Endothelial cell (in vitro differentiated cells): ENCODE data around the gene BHLHE23. TPM values are rescaled to one million over a fixed set of nuclear protein-coding genes. Genes with fewer than 3 reads are reported as not detected.

Source experiments
- DNase-seq: peaks from one replicate; pipeline ENCODE4 v3.0.0; 2021; ENCODE audit warnings: low spot score
- H3K27ac Mint-ChIP-seq: one replicate; pipeline ENCODE4 v1.8.0; 2021; ENCODE audit warnings: mixed read lengths, inconsistent platforms; ENCODE audit not compliant: unreplicated experiment
- H3K27me3 Mint-ChIP-seq: one replicate; pipeline ENCODE4 v1.8.0; 2021; ENCODE audit warnings: mild to moderate bottlenecking, moderate library complexity, mixed read lengths, inconsistent platforms; ENCODE audit not compliant: unreplicated experiment
- H3K36me3 Mint-ChIP-seq: one replicate; pipeline ENCODE4 v1.8.0; 2021; ENCODE audit warnings: mild to moderate bottlenecking, low read depth, mixed read lengths, inconsistent platforms; ENCODE audit not compliant: unreplicated experiment
- H3K4me1 Mint-ChIP-seq: one replicate; pipeline ENCODE4 v1.8.0; 2021; ENCODE audit warnings: mild to moderate bottlenecking, mixed read lengths, inconsistent platforms; ENCODE audit not compliant: unreplicated experiment
- H3K4me3 Mint-ChIP-seq: one replicate; pipeline ENCODE4 v1.8.0; 2021; ENCODE audit warnings: mild to moderate bottlenecking, mixed read lengths, inconsistent platforms; ENCODE audit not compliant: unreplicated experiment
- H3K9me3 Mint-ChIP-seq: one replicate; pipeline ENCODE4 v1.8.0; 2021; ENCODE audit warnings: mixed read lengths, inconsistent platforms; ENCODE audit not compliant: unreplicated experiment
- total RNA-seq: library from RNA; stranded (reverse); fragmentation: NEBNext Ultra II Directional; extraction: Animal tissue kit (Norgen Biotek cat#: 25700); gene quantifications from one replicate; pipeline ENCODE4 v1.2.1, GENCODE V29; 2021; ENCODE audit not compliant: unreplicated experiment
- TF ChIP-seq, protein P1 (sequence below): fragments of 200-600 bp; sonication (generic); IDR thresholded peaks from one replicate; pipeline ENCODE4 v1.5.0; 2021; ENCODE audit warnings: antibody characterized with exemption; ENCODE audit not compliant: unreplicated experiment

The BHLHE23 gene
- total RNA-seq, 1 donor from 2014 or later: not detected

- no peak overlapping the region for H3K4me3 Mint-ChIP-seq
- H3K27ac Mint-ChIP-seq: no peak overlapping the region
- TF ChIP-seq, protein P1, sequence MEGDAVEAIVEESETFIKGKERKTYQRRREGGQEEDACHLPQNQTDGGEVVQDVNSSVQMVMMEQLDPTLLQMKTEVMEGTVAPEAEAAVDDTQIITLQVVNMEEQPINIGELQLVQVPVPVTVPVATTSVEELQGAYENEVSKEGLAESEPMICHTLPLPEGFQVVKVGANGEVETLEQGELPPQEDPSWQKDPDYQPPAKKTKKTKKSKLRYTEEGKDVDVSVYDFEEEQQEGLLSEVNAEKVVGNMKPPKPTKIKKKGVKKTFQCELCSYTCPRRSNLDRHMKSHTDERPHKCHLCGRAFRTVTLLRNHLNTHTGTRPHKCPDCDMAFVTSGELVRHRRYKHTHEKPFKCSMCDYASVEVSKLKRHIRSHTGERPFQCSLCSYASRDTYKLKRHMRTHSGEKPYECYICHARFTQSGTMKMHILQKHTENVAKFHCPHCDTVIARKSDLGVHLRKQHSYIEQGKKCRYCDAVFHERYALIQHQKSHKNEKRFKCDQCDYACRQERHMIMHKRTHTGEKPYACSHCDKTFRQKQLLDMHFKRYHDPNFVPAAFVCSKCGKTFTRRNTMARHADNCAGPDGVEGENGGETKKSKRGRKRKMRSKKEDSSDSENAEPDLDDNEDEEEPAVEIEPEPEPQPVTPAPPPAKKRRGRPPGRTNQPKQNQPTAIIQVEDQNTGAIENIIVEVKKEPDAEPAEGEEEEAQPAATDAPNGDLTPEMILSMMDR: no peak
- no peaks in the 10 kb centered on the region for H3K4me1 Mint-ChIP-seq
- no peaks in the 10 kb centered on the region for H3K9me3 Mint-ChIP-seq
- peaks cover 3% of the 10 kb centered on the region for H3K36me3 Mint-ChIP-seq
- H3K27me3 Mint-ChIP-seq: peaks cover 13% of the 10 kb centered on the region
- no peak for DNase-seq
Measured at GRCh38 chr20:63000958-63001357, 5.8 kb downstream of the BHLHE23 start.

GRCh38 chr20:63000036-63000435 is 6.7 kb downstream of the BHLHE23 start:
- Mint-ChIP-seq H3K27me3 (peaks cover 15% of the 10 kb centered on the region), H3K9me3 (no peaks in the 10 kb centered on the region), H3K4me3 (no peak overlapping the region), H3K4me1 (no peaks in the 10 kb centered on the region), H3K36me3 (peaks cover 3% of the 10 kb centered on the region), H3K27ac (no peak overlapping the region)
- TF ChIP-seq, protein P1: no peak
- no peak for DNase-seq

DNA sequence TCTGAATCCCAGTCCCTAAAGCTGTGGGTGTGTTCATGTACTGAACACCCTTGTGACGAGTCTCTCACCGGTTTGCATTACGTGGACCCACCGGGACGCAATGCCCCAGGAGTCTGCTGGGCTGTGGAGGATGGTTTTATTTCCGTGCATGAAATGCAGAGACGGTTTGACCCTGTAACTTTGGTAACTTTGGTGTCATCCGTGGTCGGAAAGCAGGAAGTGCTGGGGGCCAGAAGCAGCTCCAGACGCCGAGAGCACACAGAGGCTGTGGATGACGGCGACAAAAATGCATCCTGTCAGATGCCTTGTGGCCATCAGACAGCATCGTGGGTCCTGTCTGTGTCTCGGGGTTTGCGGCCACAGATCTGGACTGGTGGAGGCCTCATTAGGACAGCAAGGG is 7.2 kb downstream of the BHLHE23 start:
- no peaks in the 10 kb centered on the region for H3K9me3 Mint-ChIP-seq

GRCh38 chr20:62998449-62998848 is 8.3 kb downstream of the BHLHE23 start:
- H3K36me3 Mint-ChIP-seq: no peaks in the 10 kb centered on the region
- no peak overlapping the region for H3K27ac Mint-ChIP-seq
- peaks cover 15% of the 10 kb centered on the region for H3K27me3 Mint-ChIP-seq
- TF ChIP-seq, protein P1: no peak
- H3K9me3 Mint-ChIP-seq: no peaks in the 10 kb centered on the region
- H3K4me1 Mint-ChIP-seq: no peaks in the 10 kb centered on the region
- no peak for DNase-seq
- no peak overlapping the region for H3K4me3 Mint-ChIP-seq

More for the DNA sequence above, 7.2 kb downstream of the BHLHE23 start:
- Mint-ChIP-seq H3K4me1 (no peaks in the 10 kb centered on the region), H3K27me3 (peaks cover 15% of the 10 kb centered on the region), H3K4me3 (no peak overlapping the region), H3K27ac (no peak overlapping the region), H3K36me3 (peaks cover 3% of the 10 kb centered on the region)
- TF ChIP-seq, protein P1: no peak
- DNase-seq: no peak

- H3K36me3 Mint-ChIP-seq: no peaks in the 10 kb centered on the region
- no peak overlapping the region for H3K27ac Mint-ChIP-seq
- H3K27me3 Mint-ChIP-seq: peaks cover 16% of the 10 kb centered on the region
- TF ChIP-seq, protein P1: no peak
- no peak overlapping the region for H3K4me3 Mint-ChIP-seq
- no peak for DNase-seq
- H3K9me3 Mint-ChIP-seq: no peaks in the 10 kb centered on the region
- H3K4me1 Mint-ChIP-seq: no peaks in the 10 kb centered on the region
Measured at GRCh38 chr20:62997417-62998035, 9.2 kb downstream of the BHLHE23 start.
